C4-2B (cell line): ENCODE results near the gene MYBPHL.

ENCODE experiments used
- H3K27ac ChIP-seq: fragments of 450-650 bp; 2 replicates; pipeline ENCODE4 v1.5.1; 2017
- ZFX ChIP-seq: fragments of 450-650 bp; IDR thresholded peaks from 2 replicates; pipeline ENCODE4 v1.6.1; 2017
- TF ChIP-seq, protein P1 (sequence below): fragments of 450-650 bp; conservative IDR thresholded peaks from 2 replicates; pipeline ENCODE4 v1.5.1; 2017; ENCODE audit warnings: mild to moderate bottlenecking

MYBPHL gene

DNA sequence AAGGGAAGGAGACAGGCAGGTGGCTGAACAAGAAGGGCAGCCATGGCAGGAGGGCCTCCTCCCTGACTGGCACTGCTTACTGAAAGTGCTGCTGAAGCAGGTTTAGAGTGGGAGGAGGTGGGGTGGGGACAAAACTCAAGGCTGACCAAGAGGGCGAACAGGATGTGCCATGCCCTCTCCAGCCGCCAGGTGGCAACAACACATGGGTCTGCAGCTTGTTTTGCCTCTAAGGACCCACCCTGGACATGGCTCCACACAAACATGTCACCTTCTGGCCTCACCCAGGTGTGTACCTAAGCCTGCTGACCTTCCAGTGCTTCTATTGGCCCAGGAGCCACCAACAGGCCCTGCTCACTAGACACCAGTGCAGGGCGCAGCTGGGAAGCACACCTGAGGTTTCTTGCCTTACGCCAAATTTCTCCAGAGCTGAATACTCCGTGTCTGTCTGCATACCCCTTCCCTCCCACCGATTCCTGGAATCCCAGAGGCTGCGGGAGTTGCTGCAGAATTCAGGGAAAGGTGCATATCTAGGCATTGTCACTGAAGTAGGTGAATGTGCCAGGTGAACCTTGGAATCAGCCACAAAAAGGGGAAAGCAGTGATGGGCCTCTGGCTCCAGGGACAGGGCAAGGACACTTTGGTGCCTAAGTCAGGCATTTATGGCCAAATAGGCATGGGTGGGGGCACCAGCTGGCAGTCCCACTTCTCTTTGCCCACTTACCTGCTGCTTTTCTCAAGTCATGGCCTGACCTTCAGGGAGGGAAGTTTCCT, 29.2 kb downstream of the MYBPHL start:
- H3K27ac ChIP-seq: peak overlapping the region; percentile 7; the same call in 1 of the 2 replicates
- TF ChIP-seq, protein P1, sequence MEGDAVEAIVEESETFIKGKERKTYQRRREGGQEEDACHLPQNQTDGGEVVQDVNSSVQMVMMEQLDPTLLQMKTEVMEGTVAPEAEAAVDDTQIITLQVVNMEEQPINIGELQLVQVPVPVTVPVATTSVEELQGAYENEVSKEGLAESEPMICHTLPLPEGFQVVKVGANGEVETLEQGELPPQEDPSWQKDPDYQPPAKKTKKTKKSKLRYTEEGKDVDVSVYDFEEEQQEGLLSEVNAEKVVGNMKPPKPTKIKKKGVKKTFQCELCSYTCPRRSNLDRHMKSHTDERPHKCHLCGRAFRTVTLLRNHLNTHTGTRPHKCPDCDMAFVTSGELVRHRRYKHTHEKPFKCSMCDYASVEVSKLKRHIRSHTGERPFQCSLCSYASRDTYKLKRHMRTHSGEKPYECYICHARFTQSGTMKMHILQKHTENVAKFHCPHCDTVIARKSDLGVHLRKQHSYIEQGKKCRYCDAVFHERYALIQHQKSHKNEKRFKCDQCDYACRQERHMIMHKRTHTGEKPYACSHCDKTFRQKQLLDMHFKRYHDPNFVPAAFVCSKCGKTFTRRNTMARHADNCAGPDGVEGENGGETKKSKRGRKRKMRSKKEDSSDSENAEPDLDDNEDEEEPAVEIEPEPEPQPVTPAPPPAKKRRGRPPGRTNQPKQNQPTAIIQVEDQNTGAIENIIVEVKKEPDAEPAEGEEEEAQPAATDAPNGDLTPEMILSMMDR: peak; percentile 96
- no peak for TF ChIP-seq ZFX

DNA sequence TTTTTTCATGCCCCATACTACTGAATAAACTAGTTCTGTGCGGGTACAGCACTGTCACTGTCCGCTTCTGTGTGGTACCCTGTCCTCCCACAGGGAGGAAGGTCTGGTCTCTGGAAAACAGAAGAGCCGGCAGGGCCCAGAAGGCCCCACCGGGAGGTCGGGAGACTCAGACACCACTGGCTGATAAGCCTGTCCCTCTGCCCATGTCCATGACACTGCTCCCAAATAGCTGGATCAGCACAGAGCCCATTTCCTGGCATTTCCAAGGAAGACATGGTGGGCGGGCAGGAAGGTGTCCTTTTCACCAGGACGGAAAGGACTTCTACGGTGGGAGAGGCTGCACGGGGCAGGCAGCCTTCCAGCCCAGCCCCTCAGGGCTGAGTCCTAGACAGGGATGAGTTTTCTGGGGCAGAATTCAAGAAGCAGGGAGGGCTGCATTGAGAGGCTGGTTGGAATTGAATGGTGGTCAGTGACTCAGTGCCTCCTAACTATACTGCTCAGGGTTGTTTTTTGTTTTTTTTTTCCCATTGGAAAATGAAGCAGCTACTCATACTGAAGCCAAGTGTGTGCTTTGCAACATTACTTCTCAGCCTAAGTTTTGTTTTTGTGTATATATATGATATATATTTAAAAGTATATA, 31.0 kb downstream of the MYBPHL start:
- no peak for TF ChIP-seq ZFX
- TF ChIP-seq, protein P1: no peak
- H3K27ac ChIP-seq: no peak overlapping the region

DNA sequence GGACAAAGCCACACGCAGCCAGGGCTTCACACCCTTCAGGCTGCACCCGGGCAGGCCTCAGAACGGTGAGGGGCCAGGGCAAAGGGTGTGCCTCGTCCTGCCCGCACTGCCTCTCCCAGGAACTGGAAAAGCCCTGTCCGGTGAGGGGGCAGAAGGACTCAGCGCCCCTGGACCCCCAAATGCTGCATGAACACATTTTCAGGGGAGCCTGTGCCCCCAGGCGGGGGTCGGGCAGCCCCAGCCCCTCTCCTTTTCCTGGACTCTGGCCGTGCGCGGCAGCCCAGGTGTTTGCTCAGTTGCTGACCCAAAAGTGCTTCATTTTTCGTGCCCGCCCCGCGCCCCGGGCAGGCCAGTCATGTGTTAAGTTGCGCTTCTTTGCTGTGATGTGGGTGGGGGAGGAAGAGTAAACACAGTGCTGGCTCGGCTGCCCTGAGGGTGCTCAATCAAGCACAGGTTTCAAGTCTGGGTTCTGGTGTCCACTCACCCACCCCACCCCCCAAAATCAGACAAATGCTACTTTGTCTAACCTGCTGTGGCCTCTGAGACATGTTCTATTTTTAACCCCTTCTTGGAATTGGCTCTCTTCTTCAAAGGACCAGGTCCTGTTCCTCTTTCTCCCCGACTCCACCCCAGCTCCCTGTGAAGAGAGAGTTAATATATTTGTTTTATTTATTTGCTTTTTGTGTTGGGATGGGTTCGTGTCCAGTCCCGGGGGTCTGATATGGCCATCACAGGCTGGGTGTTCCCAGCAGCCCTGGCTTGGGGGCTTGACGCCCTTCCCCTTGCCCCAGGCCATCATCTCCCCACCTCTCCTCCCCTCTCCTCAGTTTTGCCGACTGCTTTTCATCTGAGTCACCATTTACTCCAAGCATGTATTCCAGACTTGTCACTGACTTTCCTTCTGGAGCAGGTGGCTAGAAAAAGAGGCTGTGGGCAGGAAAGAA, 32.0 kb downstream of the MYBPHL start:
- TF ChIP-seq, protein P1: no peak
- TF ChIP-seq ZFX: no peak
- H3K27ac ChIP-seq: no peak overlapping the region

DNA sequence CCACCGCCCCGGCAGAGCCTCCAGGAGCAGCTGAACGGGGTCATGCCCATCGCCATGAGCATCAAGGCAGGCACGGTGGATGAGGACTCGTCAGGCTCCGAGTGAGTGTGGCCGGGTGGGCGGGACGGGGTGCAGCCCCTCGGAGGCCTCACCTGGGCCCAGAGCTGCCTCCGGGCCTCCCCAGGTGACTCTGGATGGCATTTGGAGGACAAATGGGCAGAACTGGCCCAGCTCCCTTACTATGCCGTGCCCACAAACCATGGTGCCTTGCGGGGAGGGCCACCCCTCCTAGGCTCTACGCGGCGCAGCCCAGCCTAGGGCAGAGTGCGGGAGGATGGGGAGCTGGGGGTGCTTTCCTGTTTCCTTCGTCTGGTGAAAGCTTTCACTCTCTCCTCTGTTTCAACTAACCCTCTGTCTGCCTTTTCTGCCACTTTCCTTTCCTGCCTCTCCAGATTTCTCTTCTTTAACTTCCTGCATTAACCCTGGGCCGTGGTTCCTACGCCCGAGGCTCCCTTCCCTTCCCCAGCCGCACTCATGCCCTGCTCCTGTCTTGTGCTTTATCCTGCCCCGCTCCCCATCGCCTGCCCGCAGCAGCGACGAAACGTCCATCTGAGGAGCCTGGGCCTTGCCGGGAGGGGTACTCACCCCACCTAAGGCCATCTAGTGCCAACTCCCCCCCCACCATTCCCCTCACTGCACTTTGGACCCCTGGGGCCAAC, 33.1 kb downstream of the MYBPHL start:
- TF ChIP-seq, protein P1: no peak
- no peak for TF ChIP-seq ZFX
- H3K27ac ChIP-seq: no peak overlapping the region

DNA sequence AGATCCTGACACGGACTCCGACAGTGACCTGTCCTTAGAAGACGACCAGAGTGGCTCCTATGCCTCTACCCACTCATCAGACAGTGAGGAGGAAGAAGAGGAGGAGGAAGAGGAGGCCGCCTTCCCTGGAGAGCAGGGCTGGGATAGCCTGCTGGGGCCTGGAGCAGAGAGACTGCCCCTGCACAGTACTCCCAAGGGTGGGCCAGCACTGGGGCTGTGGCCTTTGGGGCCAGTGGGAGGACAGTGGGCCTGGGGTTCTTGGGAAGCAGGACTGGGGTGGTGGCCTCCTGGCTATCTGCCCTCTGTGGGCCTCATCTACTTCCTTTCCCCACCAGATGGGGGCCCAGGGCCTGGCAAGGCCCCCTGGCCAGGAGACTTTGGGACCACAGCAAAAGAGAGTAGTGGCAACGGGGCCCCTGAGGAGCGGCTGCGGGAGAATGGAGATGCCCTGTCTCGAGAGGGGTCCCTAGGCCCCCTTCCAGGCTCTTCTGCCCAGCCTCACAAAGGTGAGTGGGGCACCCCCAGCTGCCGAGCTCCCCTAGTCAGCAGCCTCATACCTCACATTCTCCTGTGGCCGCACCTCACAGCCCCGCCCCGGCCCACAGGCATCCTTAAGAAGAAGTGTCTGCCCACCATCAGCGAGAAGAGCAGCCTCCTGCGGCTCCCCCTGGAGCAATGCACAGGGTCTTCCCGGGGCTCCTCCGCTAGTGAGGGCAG, 33.8 kb downstream of the MYBPHL start:
- H3K27ac ChIP-seq: no peak overlapping the region
- no peak for TF ChIP-seq ZFX
- TF ChIP-seq, protein P1: no peak

DNA sequence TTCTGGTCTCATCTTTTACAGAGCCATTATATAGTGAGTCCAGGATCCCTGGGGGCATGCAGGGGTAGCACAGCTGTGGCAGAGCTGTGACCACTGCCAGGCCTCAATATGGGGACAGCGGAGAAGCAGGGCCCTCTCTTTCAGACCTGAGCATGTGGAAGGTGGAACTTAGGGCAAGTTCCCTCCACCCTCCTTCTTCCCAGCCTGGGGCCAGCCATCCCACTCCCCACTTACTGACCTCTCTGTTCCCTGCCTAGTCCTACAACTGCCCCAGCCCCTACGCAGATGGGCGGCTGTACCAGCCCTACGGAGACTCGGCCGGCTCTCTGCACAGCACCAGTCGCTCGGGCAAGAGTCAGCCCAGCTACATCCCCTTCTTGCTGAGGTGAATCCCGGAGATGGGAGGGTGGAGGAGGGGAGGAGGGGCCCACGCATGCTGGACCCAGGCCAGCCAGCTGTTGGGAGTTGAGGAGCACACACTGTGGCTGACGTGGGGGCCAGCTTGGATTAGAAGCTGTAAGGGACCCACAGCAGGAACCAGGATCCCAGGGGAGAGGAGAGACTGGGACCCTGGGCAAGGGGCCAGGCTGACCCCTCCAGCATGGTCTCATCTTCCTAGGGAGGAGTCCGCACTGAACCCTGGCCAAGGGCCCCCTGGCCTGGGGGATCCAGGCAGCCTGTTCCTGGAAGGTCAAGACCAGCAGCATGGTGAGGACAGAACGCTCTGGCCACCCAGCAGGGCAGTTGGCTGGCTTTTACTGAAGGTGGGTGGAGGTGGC, 34.6 kb downstream of the MYBPHL start:
- H3K27ac ChIP-seq: no peak overlapping the region
- TF ChIP-seq, protein P1: no peak
- no peak for TF ChIP-seq ZFX
